OCI-LY1 (cell line): Measurements from ENCODE around the gene SYTL1.

ENCODE experiments used
- H2AFZ ChIP-seq: fragments of 200-600 bp; sonication (generic), shearing (Covaris generic); 2 replicates; pipeline ENCODE4 v1.6.0; 2014; ENCODE audit warnings: antibody characterized with exemption, mild to moderate bottlenecking, low read length
- H3F3A ChIP-seq: fragments of 200-600 bp; sonication (generic), shearing (Covaris generic); 2 replicates; pipeline ENCODE4 v1.6.0; 2014; ENCODE audit warnings: mild to moderate bottlenecking, antibody characterized with exemption, low read length, moderate library complexity; ENCODE audit not compliant: insufficient read depth
- H3K27ac ChIP-seq: fragments of 200-600 bp; sonication (generic); 2 replicates; pipeline ENCODE4 v1.5.1; 2014; ENCODE audit warnings: low read length, mixed run types, mild to moderate bottlenecking, low read depth; ENCODE audit not compliant: poor library complexity, severe bottlenecking
- H3K27me3 ChIP-seq: fragments of 200-600 bp; sonication (generic); 2 replicates; pipeline ENCODE4 v1.6.0; 2014; ENCODE audit warnings: antibody characterized with exemption, mild to moderate bottlenecking, low read length, moderate library complexity; ENCODE audit not compliant: insufficient read depth
- H3K36me3 ChIP-seq: fragments of 200-600 bp; sonication (generic); 2 replicates; pipeline ENCODE4 v1.6.1; 2014; ENCODE audit warnings: mild to moderate bottlenecking, antibody characterized with exemption, low read length, moderate library complexity, mixed read lengths; ENCODE audit not compliant: insufficient read depth
- H3K4me1 ChIP-seq: fragments of 200-600 bp; sonication (generic); 2 replicates; pipeline ENCODE4 v1.5.1; 2014; ENCODE audit warnings: mild to moderate bottlenecking, low read length, moderate library complexity; ENCODE audit not compliant: insufficient read depth, severe bottlenecking
- H3K4me2 ChIP-seq: fragments of 200-600 bp; sonication (generic), shearing (Covaris generic); 2 replicates; pipeline ENCODE4 v1.6.1; 2014; ENCODE audit warnings: low read length
- H3K4me3 ChIP-seq: fragments of 200-600 bp; sonication (generic); 2 replicates; pipeline ENCODE4 v1.5.1; 2014; ENCODE audit warnings: low read length, low read depth, mild to moderate bottlenecking, mixed read lengths; ENCODE audit not compliant: poor library complexity, severe bottlenecking
- H3K79me2 ChIP-seq: fragments of 200-600 bp; shearing (Covaris generic); 2 replicates; pipeline ENCODE4 v1.6.1; 2016; ENCODE audit warnings: mixed run types, low read length, mixed read lengths; ENCODE audit not compliant: insufficient read depth
- H3K9ac ChIP-seq: fragments of 200-600 bp; sonication (generic), shearing (Covaris generic); 2 replicates; pipeline ENCODE4 v1.6.1; 2014; ENCODE audit warnings: mild to moderate bottlenecking, low read length, mixed read lengths
- H3K9me2 ChIP-seq: fragments of 200-600 bp; sonication (generic), shearing (Covaris generic); 2 replicates; pipeline ENCODE4 v1.6.1; 2014; ENCODE audit warnings: low read depth, mild to moderate bottlenecking, low read length, mixed read lengths
- H3K9me3 ChIP-seq: fragments of 200-600 bp; shearing (Covaris generic); 2 replicates; pipeline ENCODE4 v1.6.1; 2014; ENCODE audit warnings: low read length, mixed read lengths
- H4K20me1 ChIP-seq: fragments of 200-600 bp; sonication (generic), shearing (Covaris generic); 2 replicates; pipeline ENCODE4 v1.6.0; 2016; ENCODE audit warnings: mild to moderate bottlenecking, low read length; ENCODE audit not compliant: insufficient read depth
- CTCF ChIP-seq: fragments of 200-600 bp; sonication (generic), shearing (Covaris generic); IDR thresholded peaks from 2 replicates; pipeline ENCODE4 v1.5.1; 2017; ENCODE audit warnings: mild to moderate bottlenecking, antibody characterized with exemption, low read length, moderate library complexity, mixed read lengths
- EZH2 ChIP-seq: fragments of 200-600 bp; sonication (generic), shearing (Covaris generic); IDR thresholded peaks from 2 replicates; pipeline ENCODE4 v1.8.0; 2017; ENCODE audit warnings: borderline replicate concordance, mixed run types, mild to moderate bottlenecking, antibody characterized with exemption, low read length, moderate library complexity, mixed read lengths

SYTL1 gene

GRCh38 chr1:27358928-27359313, 17.1 kb downstream of the SYTL1 start:
- Histone ChIP-seq H3K9ac (no peak overlapping the region), H3K27ac (no peak overlapping the region), H3K36me3 (no peaks in the 10 kb centered on the region), H3K4me3 (no peak overlapping the region), H3K79me2 (no peaks in the 10 kb centered on the region), H3K27me3 (no peaks in the 10 kb centered on the region; the same call in 1 of the 2 replicates), H4K20me1 (no peaks in the 10 kb centered on the region), H3K4me2 (no peak overlapping the region), H3K9me3 (no peaks in the 10 kb centered on the region), H3K9me2 (no peaks in the 10 kb centered on the region), H3F3A (no peaks in the 10 kb centered on the region), H2AFZ (no peak overlapping the region), H3K4me1 (peaks cover 47% of the 10 kb centered on the region)
- no peak for TF ChIP-seq EZH2
- TF ChIP-seq CTCF, result no peak

- peak overlapping the region; percentile 67; the same call in 1 of the 2 replicates for H3K9ac ChIP-seq
- peaks cover 56% of the 10 kb centered on the region for H3K4me1 ChIP-seq
- no peaks in the 10 kb centered on the region for H3K9me2 ChIP-seq
- no peaks in the 10 kb centered on the region for H3K9me3 ChIP-seq
- H3F3A ChIP-seq, result no peaks in the 10 kb centered on the region
- no peaks in the 10 kb centered on the region for H3K79me2 ChIP-seq
- no peak overlapping the region for H2AFZ ChIP-seq
- H3K27me3 ChIP-seq, result no peaks in the 10 kb centered on the region; the same call in 1 of the 2 replicates
- H3K4me3 ChIP-seq, result peak overlapping the region; percentile 62
- no peaks in the 10 kb centered on the region for H3K36me3 ChIP-seq
- no peak overlapping the region for H3K27ac ChIP-seq
- peak overlapping the region; percentile 83 for H3K4me2 ChIP-seq
- no peak for TF ChIP-seq EZH2
- no peak for TF ChIP-seq CTCF
- H4K20me1 ChIP-seq, result no peaks in the 10 kb centered on the region
Observed at GRCh38 chr1:27359822-27360158, 18.0 kb downstream of the SYTL1 start.

GRCh38 chr1:27360159-27361043, 18.6 kb downstream of the SYTL1 start:
- no peaks in the 10 kb centered on the region for H3F3A ChIP-seq
- H3K9me3 ChIP-seq, result no peaks in the 10 kb centered on the region
- H3K4me3 ChIP-seq, result peak overlapping the region; percentile 62
- H3K4me1 ChIP-seq, result peaks cover 58% of the 10 kb centered on the region
- H3K36me3 ChIP-seq, result no peaks in the 10 kb centered on the region
- H3K27me3 ChIP-seq, result no peaks in the 10 kb centered on the region; the same call in 1 of the 2 replicates
- no peak overlapping the region for H3K27ac ChIP-seq
- peak overlapping the region; percentile 83 for H3K4me2 ChIP-seq
- no peaks in the 10 kb centered on the region for H4K20me1 ChIP-seq
- H3K9ac ChIP-seq, result peak overlapping the region; percentile 67
- no peak overlapping the region for H2AFZ ChIP-seq
- H3K9me2 ChIP-seq, result no peaks in the 10 kb centered on the region
- H3K79me2 ChIP-seq, result no peaks in the 10 kb centered on the region
- TF ChIP-seq CTCF, result no peak
- TF ChIP-seq EZH2, result no peak
